ENCODE data around the gene LASP1. TPM values are rescaled to one million over a fixed set of nuclear protein-coding genes. Genes with fewer than 3 reads are reported as not detected.

The LASP1 gene
- polyA plus RNA-seq, 1 donor (not counting 4 experiments of a cell fraction or from before 2014, with no cell fraction given), result 88.1 TPM

- DNase-seq (ENCODE audit: low read depth, low spot score) (no peak), FAIRE-seq (no peak)
- H3K9ac ChIP-seq (ENCODE audit: control insufficient read depth, extremely low read depth, insufficient read depth, low read length), result no peak overlapping the region
- peaks cover 85% of the 10 kb centered on the region for H3K79me2 ChIP-seq (ENCODE audit: control insufficient read depth, insufficient read depth, low read length)
- peak overlapping the region; percentile 99 for H3K4me2 ChIP-seq (ENCODE audit: control insufficient read depth, extremely low read depth, insufficient read depth, low read depth, low read length)
- H3K4me3 ChIP-seq (ENCODE audit: control insufficient read depth in 2 of 3, extremely low read depth in 1 of 3, insufficient read depth in 2 of 3, low read depth in 1 of 3, low read length in 3 of 3), result peak overlapping the region in 1 of 3 experiments; percentile 5
- H3K4me1 ChIP-seq (ENCODE audit: control insufficient read depth, extremely low read depth, insufficient read depth, low read length), result peaks cover 64% of the 10 kb centered on the region
- H3K36me3 ChIP-seq (ENCODE audit: control insufficient read depth in 2 of 2, extremely low read depth in 1 of 2, insufficient read depth in 2 of 2, low read length in 2 of 2), result peaks cover 25 to 29% of the 10 kb centered on the region in 2 experiments
- no peaks in the 10 kb centered on the region for H3K27me3 ChIP-seq (ENCODE audit: control insufficient read depth, extremely low read depth, insufficient read depth, low read length)
- no peak overlapping the region for H2AFZ ChIP-seq (ENCODE audit: control insufficient read depth, low read length)
- peaks cover 28% of the 10 kb centered on the region for H4K20me1 ChIP-seq (ENCODE audit: control insufficient read depth, extremely low read depth, insufficient read depth, low read length)
- no peak for TF ChIP-seq EZH2 (IDR thresholded peaks at IDR 0.05; ENCODE audit: low read length)
- TF ChIP-seq CTCF (optimal IDR thresholded peaks at IDR 0.05 in 1 of 3, IDR thresholded peaks at IDR 0.05 in 1 of 3, conservative IDR thresholded peaks at IDR 0.05 in 1 of 3; ENCODE audit: extremely low read depth in 1 of 3, insufficient read depth in 2 of 3, low read length in 3 of 3), result no peak
- peaks cover 5% of the 10 kb centered on the region for H3K9me1 ChIP-seq (ENCODE audit: control insufficient read depth, extremely low read depth, insufficient read depth, low read length)
- H3K27ac ChIP-seq (ENCODE audit: control insufficient read depth, insufficient read depth, low read length), result no peak overlapping the region
- dilution Hi-C loops (cut with MboI; ENCODE audit: extremely low pct_ligation_motif_present, low sequenced_read_pairs), result no loop called here
- H3K9me3 ChIP-seq (ENCODE audit: control insufficient read depth, low read depth, low read length), result no peaks in the 10 kb centered on the region
Observed at GRCh38 chr17:38873640-38874380, 4.0 kb downstream of the LASP1 start.

- FAIRE-seq, result no peak
- H4K20me1 ChIP-seq (ENCODE audit: control insufficient read depth, extremely low read depth, insufficient read depth, low read length), result peaks cover 28% of the 10 kb centered on the region
Observed at GRCh38 chr17:38874505-38875400, 4.9 kb downstream of the LASP1 start.

More at GRCh38 chr17:38874505-38875400, 4.9 kb downstream of the LASP1 start:
- no peak overlapping the region for H3K27ac ChIP-seq (ENCODE audit: control insufficient read depth, insufficient read depth, low read length)
- dilution Hi-C loops (cut with MboI; ENCODE audit: extremely low pct_ligation_motif_present, low sequenced_read_pairs), result no loop called here
- H3K4me1 ChIP-seq (ENCODE audit: control insufficient read depth, extremely low read depth, insufficient read depth, low read length), result peaks cover 70% of the 10 kb centered on the region
- no peak for DNase-seq (ENCODE audit: low read depth, low spot score)
- H3K79me2 ChIP-seq (ENCODE audit: control insufficient read depth, insufficient read depth, low read length), result peaks cover 86% of the 10 kb centered on the region
- H3K27me3 ChIP-seq (ENCODE audit: control insufficient read depth, extremely low read depth, insufficient read depth, low read length), result no peaks in the 10 kb centered on the region
- peak overlapping the region; percentile 65 for H3K4me2 ChIP-seq (ENCODE audit: control insufficient read depth, extremely low read depth, insufficient read depth, low read depth, low read length)
- H3K36me3 ChIP-seq (ENCODE audit: control insufficient read depth in 2 of 2, extremely low read depth in 1 of 2, insufficient read depth in 2 of 2, low read length in 2 of 2), result peaks cover 25 to 32% of the 10 kb centered on the region in 2 experiments
- no peak for TF ChIP-seq CTCF (optimal IDR thresholded peaks at IDR 0.05 in 1 of 3, IDR thresholded peaks at IDR 0.05 in 1 of 3, conservative IDR thresholded peaks at IDR 0.05 in 1 of 3; ENCODE audit: extremely low read depth in 1 of 3, insufficient read depth in 2 of 3, low read length in 3 of 3)
- no peak for TF ChIP-seq EZH2 (IDR thresholded peaks at IDR 0.05; ENCODE audit: low read length)
- no peak overlapping the region for H3K4me3 ChIP-seq (ENCODE audit: control insufficient read depth in 2 of 3, extremely low read depth in 1 of 3, insufficient read depth in 2 of 3, low read depth in 1 of 3, low read length in 3 of 3)
- H3K9ac ChIP-seq (ENCODE audit: control insufficient read depth, extremely low read depth, insufficient read depth, low read length), result no peak overlapping the region
- no peak overlapping the region for H2AFZ ChIP-seq (ENCODE audit: control insufficient read depth, low read length)
- no peaks in the 10 kb centered on the region for H3K9me3 ChIP-seq (ENCODE audit: control insufficient read depth, low read depth, low read length)
- peaks cover 5% of the 10 kb centered on the region for H3K9me1 ChIP-seq (ENCODE audit: control insufficient read depth, extremely low read depth, insufficient read depth, low read length)

Measured in keratinocyte (primary cell).